Nephron progenitor cell (in vitro differentiated cells): ENCODE results near the gene SNTG2.

Source experiments
- DNase-seq: peaks from one replicate; pipeline ENCODE4 v3.0.0; 2021
- H3K27ac Mint-ChIP-seq: 2 replicates; pipeline ENCODE4 v1.8.0; 2021; ENCODE audit warnings: mild to moderate bottlenecking, moderate library complexity, mixed read lengths
- H3K27me3 Mint-ChIP-seq: 2 replicates; pipeline ENCODE4 v1.8.0; 2021; ENCODE audit warnings: mild to moderate bottlenecking, low read depth, mixed read lengths; ENCODE audit not compliant: poor library complexity
- H3K36me3 Mint-ChIP-seq: 2 replicates; pipeline ENCODE4 v1.8.0; 2021; ENCODE audit warnings: low read depth, mixed read lengths
- H3K4me1 Mint-ChIP-seq: 2 replicates; pipeline ENCODE4 v1.8.0; 2021; ENCODE audit warnings: mixed read lengths
- H3K4me3 Mint-ChIP-seq: 2 replicates; pipeline ENCODE4 v1.8.0; 2021; ENCODE audit warnings: mild to moderate bottlenecking, moderate library complexity, mixed read lengths
- H3K9me3 Mint-ChIP-seq: 2 replicates; pipeline ENCODE4 v1.8.0; 2021; ENCODE audit warnings: mild to moderate bottlenecking, moderate library complexity, mixed read lengths
- CTCF ChIP-seq: fragments of 200-600 bp; sonication (generic); IDR thresholded peaks from 2 replicates; pipeline ENCODE4 v1.5.0; 2021; ENCODE audit warnings: antibody characterized with exemption

SNTG2 gene

GRCh38 chr2:981258-981657, 30.6 kb downstream of the SNTG2 start:
- no peaks in the 10 kb centered on the region for H3K9me3 Mint-ChIP-seq
- H3K4me1 Mint-ChIP-seq: peaks cover 42% of the 10 kb centered on the region
- no peak for DNase-seq
- H3K27me3 Mint-ChIP-seq: peaks cover 18% of the 10 kb centered on the region
- no peaks in the 10 kb centered on the region for H3K36me3 Mint-ChIP-seq
- TF ChIP-seq CTCF: no peak
- no peak overlapping the region for H3K27ac Mint-ChIP-seq
- H3K4me3 Mint-ChIP-seq: no peak overlapping the region

GRCh38 chr2:981759-982158, 31.1 kb downstream of the SNTG2 start:
- no peak overlapping the region for H3K27ac Mint-ChIP-seq

GRCh38 chr2:985317-985898, 34.8 kb downstream of the SNTG2 start:
- Mint-ChIP-seq H3K27ac (no peak overlapping the region), H3K4me3 (no peak overlapping the region), H3K4me1 (peaks cover 41% of the 10 kb centered on the region), H3K36me3 (no peaks in the 10 kb centered on the region), H3K9me3 (no peaks in the 10 kb centered on the region), H3K27me3 (peaks cover 18% of the 10 kb centered on the region)
- no peak for DNase-seq
- no peak for TF ChIP-seq CTCF

More at GRCh38 chr2:981759-982158, 31.1 kb downstream of the SNTG2 start:
- Mint-ChIP-seq H3K27me3 (peaks cover 18% of the 10 kb centered on the region), H3K9me3 (no peaks in the 10 kb centered on the region), H3K4me1 (peaks cover 41% of the 10 kb centered on the region), H3K4me3 (no peak overlapping the region), H3K36me3 (no peaks in the 10 kb centered on the region)
- no peak for DNase-seq
- no peak for TF ChIP-seq CTCF

GRCh38 chr2:987789-988188, 37.1 kb downstream of the SNTG2 start:
- H3K27ac Mint-ChIP-seq: no peak overlapping the region
- H3K4me1 Mint-ChIP-seq: peaks cover 41% of the 10 kb centered on the region
- no peak for DNase-seq
- H3K4me3 Mint-ChIP-seq: no peak overlapping the region
- no peaks in the 10 kb centered on the region for H3K36me3 Mint-ChIP-seq
- no peak for TF ChIP-seq CTCF
- H3K27me3 Mint-ChIP-seq: peaks cover 10% of the 10 kb centered on the region
- no peaks in the 10 kb centered on the region for H3K9me3 Mint-ChIP-seq

- Mint-ChIP-seq H3K27me3 (no peaks in the 10 kb centered on the region), H3K4me3 (no peak overlapping the region), H3K4me1 (peaks cover 30% of the 10 kb centered on the region), H3K36me3 (no peaks in the 10 kb centered on the region), H3K9me3 (no peaks in the 10 kb centered on the region), H3K27ac (no peak overlapping the region)
- no peak for DNase-seq
- no peak for TF ChIP-seq CTCF
These were observed 39.3 kb downstream of the SNTG2 start for GRCh38 chr2:989781-990467.

- H3K36me3 Mint-ChIP-seq: no peaks in the 10 kb centered on the region
- no peak overlapping the region for H3K4me3 Mint-ChIP-seq
- H3K9me3 Mint-ChIP-seq: no peaks in the 10 kb centered on the region
- peaks cover 20% of the 10 kb centered on the region for H3K4me1 Mint-ChIP-seq
- TF ChIP-seq CTCF: no peak
- no peak for DNase-seq
- no peak overlapping the region for H3K27ac Mint-ChIP-seq
- H3K27me3 Mint-ChIP-seq: no peaks in the 10 kb centered on the region
These were observed 40.3 kb downstream of the SNTG2 start for GRCh38 chr2:990970-991369.
